Activated naive CD4-positive, alpha-beta T cell treated with anti-CD3 and anti-CD28 coated beads, Interleukin-2, amount 10 ng/mL, durations not matched to agents 7 days and 5 days (primary cell): ENCODE results near the gene IFNA16.
"Not testable (repeated sequence)": the region's sequence is repeated elsewhere in the genome, so short reads cannot be mapped to it uniquely, and the experiment has no call there.

Experiments
- CTCF ChIA-PET: fragments of 350-600 bp; sonication (Branson Sonifier 250); formaldehyde crosslinking; loops from one replicate; lab custom pipeline; 2021; ENCODE audit warnings: antibody characterized with exemption; lab: Charles Lee
- DNase-seq: peaks from one replicate; pipeline ENCODE4 v3.0.0-alpha.2; 2020
- H3K27ac Mint-ChIP-seq: one replicate; pipeline ENCODE4 v1.8.0; 2021; ENCODE audit warnings: mild to moderate bottlenecking, moderate library complexity, mixed read lengths
- H3K27me3 Mint-ChIP-seq: one replicate; pipeline ENCODE4 v1.8.0; 2021; ENCODE audit warnings: mild to moderate bottlenecking, mixed read lengths
- H3K36me3 Mint-ChIP-seq: one replicate; pipeline ENCODE4 v1.8.0; 2021; ENCODE audit warnings: mixed read lengths
- H3K4me1 Mint-ChIP-seq: one replicate; pipeline ENCODE4 v1.8.0; 2021; ENCODE audit warnings: mixed read lengths
- H3K4me3 Mint-ChIP-seq: one replicate; pipeline ENCODE4 v1.8.0; 2021; ENCODE audit warnings: mild to moderate bottlenecking, moderate library complexity, mixed read lengths
- H3K9me3 Mint-ChIP-seq: one replicate; pipeline ENCODE4 v1.8.0; 2021; ENCODE audit warnings: mixed read lengths

Gene IFNA16

GRCh38 chr9:21228122-21228521 is 11.0 kb upstream of the IFNA16 start, which contains the start of gene IFNA17:
Gene IFNA17, minus strand, starts transcription at chr9:21228222. Its CDS starts 49 bp downstream, at chr9:21228173.
- Mint-ChIP-seq H3K9me3 (no peaks in the 10 kb centered on the region), H3K4me1 (no peaks in the 10 kb centered on the region), H3K36me3 (no peaks in the 10 kb centered on the region), H3K27me3 (peaks cover 19% of the 10 kb centered on the region), H3K4me3 (no peak within 1 kb of the TSS), H3K27ac (no peak within 1 kb of the TSS)
- DNase-seq: no peak
- CTCF ChIA-PET: interaction anchor here (1.1 kb wide), 1 partner anchor 14 kb away, joined by 3 read pairs; no protein-coding TSS in a partner anchor

GRCh38 chr9:21213411-21214326 is 3.4 kb downstream of the IFNA16 start:
- DNase-seq, H3K36me3 Mint-ChIP-seq, H3K4me3 Mint-ChIP-seq, H3K9me3 Mint-ChIP-seq, H3K27ac Mint-ChIP-seq, H3K4me1 Mint-ChIP-seq: not testable (repeated sequence)
- CTCF ChIA-PET: interaction anchor here (0.6 to 1.6 kb wide), 14 partner anchors 15 to 586 kb away, joined by 3 to 8 read pairs (median 3); partner anchors contain the start of gene IFNA17
- peaks cover 23% of the 10 kb centered on the region for H3K27me3 Mint-ChIP-seq

- not testable (repeated sequence) for H3K4me1 Mint-ChIP-seq, H3K4me3 Mint-ChIP-seq, H3K9me3 Mint-ChIP-seq, H3K36me3 Mint-ChIP-seq, DNase-seq, H3K27ac Mint-ChIP-seq
- CTCF ChIA-PET: interaction anchor here (1.0 kb wide), 1 partner anchor 30 kb away, joined by 5 read pairs; no protein-coding TSS in a partner anchor
- peaks cover 22% of the 10 kb centered on the region for H3K27me3 Mint-ChIP-seq
Observed at GRCh38 chr9:21212160-21212559, 5.0 kb downstream of the IFNA16 start.

GRCh38 chr9:21210782-21211181 is 6.3 kb downstream of the IFNA16 start:
- H3K9me3 Mint-ChIP-seq, H3K4me3 Mint-ChIP-seq, H3K4me1 Mint-ChIP-seq, H3K36me3 Mint-ChIP-seq, CTCF ChIA-PET, DNase-seq, H3K27ac Mint-ChIP-seq: not testable (repeated sequence)
- peaks cover 19% of the 10 kb centered on the region for H3K27me3 Mint-ChIP-seq

GRCh38 chr9:21210311-21210710 is 6.8 kb downstream of the IFNA16 start:
- Mint-ChIP-seq H3K4me3 (no peak overlapping the region), H3K36me3 (no peaks in the 10 kb centered on the region), H3K27me3 (peaks cover 15% of the 10 kb centered on the region), H3K9me3 (no peaks in the 10 kb centered on the region), H3K27ac (no peak overlapping the region), H3K4me1 (peaks cover 4% of the 10 kb centered on the region)
- no peak for DNase-seq
- CTCF ChIA-PET: interaction anchor here (0.6 kb wide), 1 partner anchor 71 kb away, joined by 3 read pairs; no protein-coding TSS in a partner anchor

GRCh38 chr9:21207043-21207442 is 10.1 kb downstream of the IFNA16 start, which contains the start of gene IFNA10:
Gene IFNA10, minus strand, starts transcription at chr9:21207143. Its CDS starts 46 bp downstream, at chr9:21207097.
- not testable (repeated sequence) for H3K4me3 Mint-ChIP-seq, H3K36me3 Mint-ChIP-seq, H3K9me3 Mint-ChIP-seq, DNase-seq, H3K27ac Mint-ChIP-seq, H3K4me1 Mint-ChIP-seq
- H3K27me3 Mint-ChIP-seq: peaks cover 12% of the 10 kb centered on the region
- CTCF ChIA-PET: interaction anchor here (1.2 kb wide), 1 partner anchor 12 kb away, joined by 5 read pairs; no protein-coding TSS in a partner anchor

GRCh38 chr9:21205204-21205603 is 11.9 kb downstream of the IFNA16 start:
- no peak overlapping the region for H3K4me3 Mint-ChIP-seq
- H3K27ac Mint-ChIP-seq: no peak overlapping the region
- H3K27me3 Mint-ChIP-seq: peaks cover 16% of the 10 kb centered on the region
- CTCF ChIA-PET: no interaction called here
- DNase-seq: no peak
- no peaks in the 10 kb centered on the region for H3K36me3 Mint-ChIP-seq
- H3K4me1 Mint-ChIP-seq: no peaks in the 10 kb centered on the region
- H3K9me3 Mint-ChIP-seq: no peaks in the 10 kb centered on the region

- H3K36me3 Mint-ChIP-seq, DNase-seq, H3K27ac Mint-ChIP-seq, H3K4me3 Mint-ChIP-seq, H3K4me1 Mint-ChIP-seq, H3K9me3 Mint-ChIP-seq, CTCF ChIA-PET: not testable (repeated sequence)
- peaks cover 25% of the 10 kb centered on the region for H3K27me3 Mint-ChIP-seq
Observed at GRCh38 chr9:21202105-21202504, 15.0 kb downstream of the IFNA16 start, which contains the start of gene IFNA7. Gene IFNA7, minus strand, starts transcription at chr9:21202205. Its CDS starts 40 bp downstream, at chr9:21202165.

GRCh38 chr9:21194867-21195776 is 22.0 kb downstream of the IFNA16 start:
- H3K9me3 Mint-ChIP-seq, H3K36me3 Mint-ChIP-seq, H3K4me3 Mint-ChIP-seq, H3K27ac Mint-ChIP-seq, H3K4me1 Mint-ChIP-seq: not testable (repeated sequence)
- peak; percentile 58 for DNase-seq
- CTCF ChIA-PET: interaction anchor here (0.7 to 2.3 kb wide), 18 partner anchors 10 to 595 kb away, joined by 3 to 13 read pairs (median 4); partner anchors contain the start of genes IFNA10 and IFNA16
- peaks cover 38% of the 10 kb centered on the region for H3K27me3 Mint-ChIP-seq

- not testable (repeated sequence) for H3K9me3 Mint-ChIP-seq, H3K4me3 Mint-ChIP-seq, H3K27ac Mint-ChIP-seq, H3K36me3 Mint-ChIP-seq, DNase-seq, H3K4me1 Mint-ChIP-seq
- CTCF ChIA-PET: interaction anchor here (0.7 kb wide), 1 partner anchor 461 kb away, joined by 3 read pairs; no protein-coding TSS in a partner anchor
- peaks cover 28% of the 10 kb centered on the region for H3K27me3 Mint-ChIP-seq
Observed at GRCh38 chr9:21187487-21187886, 29.6 kb downstream of the IFNA16 start, which contains the start of gene IFNA4. Gene IFNA4, minus strand, starts transcription at chr9:21187587. Its CDS starts 56 bp downstream, at chr9:21187531.

- H3K36me3 Mint-ChIP-seq, H3K27ac Mint-ChIP-seq, H3K9me3 Mint-ChIP-seq, H3K4me3 Mint-ChIP-seq, H3K4me1 Mint-ChIP-seq: not testable (repeated sequence)
- peak; percentile 40 for DNase-seq
- peaks cover 46% of the 10 kb centered on the region for H3K27me3 Mint-ChIP-seq
- CTCF ChIA-PET: interaction anchor here (0.6 to 2.9 kb wide), 22 partner anchors 8 to 605 kb away, joined by 3 to 13 read pairs (median 4); partner anchors contain the start of genes IFNA14 and KLHL9
Observed at GRCh38 chr9:21182810-21183736, 34.0 kb downstream of the IFNA16 start.

- Mint-ChIP-seq H3K27me3 (peaks cover 17% of the 10 kb centered on the region), H3K4me3 (no peak overlapping the region), H3K27ac (no peak overlapping the region), H3K9me3 (no peaks in the 10 kb centered on the region), H3K36me3 (no peaks in the 10 kb centered on the region), H3K4me1 (no peaks in the 10 kb centered on the region)
- DNase-seq: no peak
- CTCF ChIA-PET: interaction anchor here (0.9 kb wide), 1 partner anchor 8 kb away, joined by 4 read pairs; no protein-coding TSS in a partner anchor
Observed at GRCh38 chr9:21174671-21175070, 42.4 kb downstream of the IFNA16 start.

- CTCF ChIA-PET: no interaction called here
- Mint-ChIP-seq H3K36me3 (no peaks in the 10 kb centered on the region), H3K27me3 (peaks cover 6% of the 10 kb centered on the region), H3K27ac (no peak overlapping the region), H3K4me1 (no peaks in the 10 kb centered on the region), H3K9me3 (no peaks in the 10 kb centered on the region), H3K4me3 (no peak overlapping the region)
- DNase-seq: no peak
Observed at GRCh38 chr9:21172156-21172555, 45.0 kb downstream of the IFNA16 start.
